HFFc6 (cell line): Measurements from ENCODE around the gene BPTF. TPM values are rescaled to one million over a fixed set of nuclear protein-coding genes. Genes with fewer than 3 reads are reported as not detected.

Source experiments
- DNase-seq: peaks from one replicate; pipeline ENCODE4 v3.0.0-alpha.2; 2018
- H3K27ac Mint-ChIP-seq: 2 replicates; pipeline ENCODE4 v1.8.0; 2020; ENCODE audit warnings: mild to moderate bottlenecking, mixed read lengths
- H3K27me3 Mint-ChIP-seq: 2 replicates; pipeline ENCODE4 v1.8.0; 2021; ENCODE audit warnings: mild to moderate bottlenecking, moderate library complexity, mixed read lengths; ENCODE audit not compliant: insufficient read depth
- H3K36me3 Mint-ChIP-seq: 2 replicates; pipeline ENCODE4 v1.8.0; 2021; ENCODE audit warnings: low read depth, mixed read lengths
- H3K4me1 Mint-ChIP-seq: 2 replicates; pipeline ENCODE4 v1.8.0; 2020; ENCODE audit warnings: low read depth, mixed read lengths
- H3K4me3 Mint-ChIP-seq: 2 replicates; pipeline ENCODE4 v1.8.0; 2020; ENCODE audit warnings: mild to moderate bottlenecking, moderate library complexity, mixed read lengths
- H3K9me3 Mint-ChIP-seq: 2 replicates; pipeline ENCODE4 v1.8.0; 2020; ENCODE audit warnings: mild to moderate bottlenecking, mixed read lengths
- CTCF ChIP-seq: fragments of 200-600 bp; sonication (generic); IDR thresholded peaks from 2 replicates; pipeline ENCODE4 v1.5.0; 2021; ENCODE audit warnings: antibody characterized with exemption, mild to moderate bottlenecking
- long read RNA-seq: library from polyadenylated mRNA; unstranded; transcript quantifications from one replicate; pipeline ENCODE4 v2.0.0, GENCODE V29; 2019
- total RNA-seq, 6 experiments: library from RNA; stranded (reverse); fragmentation: NEBNext Ultra II Directional; extraction: Animal tissue kit (Norgen Biotek cat#: 25700); gene quantifications; 2 replicates in 1 of 6; 3 replicates in 5 of 6; pipeline ENCODE4 v1.2.3, GENCODE V29; 2021

Gene BPTF
- total RNA-seq: 10 to 100 TPM; 55.4 to 60.3 (median 56.9) TPM
- long read RNA-seq, partial matches to known transcripts: 21 of 28 reads
- long read RNA-seq, other reads (novel, unspliced or antisense): 7 of 28 reads

GRCh38 chr17:67824735-67825626, at the start of gene BPTF:
Gene BPTF (plus strand): TSS chr17:67825503. CDS start chr17:67825725, 222 bp downstream.
- peak; percentile 85 for DNase-seq
- H3K27me3 Mint-ChIP-seq: peaks cover 2% of the 10 kb centered on the region
- peak; percentile 97 for TF ChIP-seq CTCF
- H3K4me3 Mint-ChIP-seq: peak within 1 kb of the TSS; percentile 99
- peaks cover 25% of the 10 kb centered on the region for H3K4me1 Mint-ChIP-seq
- peak within 1 kb of the TSS; percentile 91 for H3K27ac Mint-ChIP-seq
- peaks cover 15% of the 10 kb centered on the region for H3K36me3 Mint-ChIP-seq
- H3K9me3 Mint-ChIP-seq: no peaks in the 10 kb centered on the region

- H3K27ac Mint-ChIP-seq: no peak overlapping the region
- peaks cover 4% of the 10 kb centered on the region for H3K27me3 Mint-ChIP-seq
- no peaks in the 10 kb centered on the region for H3K36me3 Mint-ChIP-seq
- no peaks in the 10 kb centered on the region for H3K9me3 Mint-ChIP-seq
- no peak for DNase-seq
- peak; percentile 77 for TF ChIP-seq CTCF
- H3K4me3 Mint-ChIP-seq: no peak overlapping the region
- peaks cover 6% of the 10 kb centered on the region; the same call in 1 of the 2 replicates for H3K4me1 Mint-ChIP-seq
These were observed 46.1 kb upstream of the BPTF start for GRCh38 chr17:67779098-67779672.

- Mint-ChIP-seq H3K9me3 (no peaks in the 10 kb centered on the region), H3K27ac (no peak overlapping the region), H3K4me3 (no peak overlapping the region), H3K36me3 (no peaks in the 10 kb centered on the region), H3K27me3 (peaks cover 12% of the 10 kb centered on the region), H3K4me1 (peaks cover under 1% of the 10 kb centered on the region; the same call in 1 of the 2 replicates)
- no peak for TF ChIP-seq CTCF
- no peak for DNase-seq
These were observed 40.8 kb upstream of the BPTF start for GRCh38 chr17:67784364-67785121.

GRCh38 chr17:67785122-67785477, 40.2 kb upstream of the BPTF start:
- Mint-ChIP-seq H3K27ac (no peak overlapping the region), H3K36me3 (no peaks in the 10 kb centered on the region), H3K27me3 (peaks cover 12% of the 10 kb centered on the region), H3K9me3 (no peaks in the 10 kb centered on the region), H3K4me3 (no peak overlapping the region), H3K4me1 (no peaks in the 10 kb centered on the region)
- TF ChIP-seq CTCF: no peak
- DNase-seq: no peak

GRCh38 chr17:67785504-67785903, 39.8 kb upstream of the BPTF start:
- H3K4me1 Mint-ChIP-seq: no peaks in the 10 kb centered on the region
- no peak for TF ChIP-seq CTCF
- peaks cover 12% of the 10 kb centered on the region for H3K27me3 Mint-ChIP-seq
- no peaks in the 10 kb centered on the region for H3K9me3 Mint-ChIP-seq
- no peaks in the 10 kb centered on the region for H3K36me3 Mint-ChIP-seq
- no peak for DNase-seq
- H3K4me3 Mint-ChIP-seq: no peak overlapping the region
- H3K27ac Mint-ChIP-seq: no peak overlapping the region
